GM23338 (cell line): ENCODE results near the gene PPP1R7. TPM values are rescaled to one million over a fixed set of nuclear protein-coding genes. Genes with fewer than 3 reads are reported as not detected.

ENCODE experiments used
- ATAC-seq: fragments of 200-7000 bp; cut with Tn5 transposase; 3 replicates; pipeline ENCODE4 v1.9.1; 2020
- DNase-seq: peaks from one replicate; pipeline ENCODE4 v3.0.0-alpha.2; 2015; ENCODE audit warnings: low spot score
- H2AFZ ChIP-seq: fragments of 200-600 bp; sonication (generic); 2 replicates; pipeline ENCODE4 v1.8.0; 2016; ENCODE audit warnings: antibody characterized with exemption, mild to moderate bottlenecking, moderate library complexity
- H3F3A ChIP-seq: fragments of 200-600 bp; sonication (generic); replicated peaks from 2 replicates; pipeline ENCODE4 v1.8.0; 2017; ENCODE audit warnings: antibody characterized with exemption, mixed run types, low read depth
- H3K27ac ChIP-seq: fragments of 200-600 bp; sonication (generic); 2 replicates; pipeline ENCODE4 v1.6.1; 2016; ENCODE audit warnings: low read depth
- H3K27me3 ChIP-seq: fragments of 200-600 bp; sonication (generic); 2 replicates; pipeline ENCODE4 v1.8.0; 2016; ENCODE audit warnings: mild to moderate bottlenecking, mixed run types, moderate library complexity; ENCODE audit not compliant: insufficient read depth
- H3K36me3 ChIP-seq: fragments of 200-600 bp; sonication (generic); 2 replicates; pipeline ENCODE4 v1.8.0; 2016; ENCODE audit warnings: mild to moderate bottlenecking; ENCODE audit not compliant: insufficient read depth
- H3K4me1 ChIP-seq: fragments of 200-600 bp; sonication (generic); 2 replicates; pipeline ENCODE4 v1.8.0; 2016; ENCODE audit warnings: mild to moderate bottlenecking, moderate library complexity; ENCODE audit not compliant: insufficient read depth
- H3K4me2 ChIP-seq: fragments of 200-600 bp; sonication (generic); 2 replicates; pipeline ENCODE4 v1.7.1; 2017; ENCODE audit warnings: mixed run types
- H3K4me3 ChIP-seq: fragments of 200-600 bp; sonication (generic); 2 replicates; pipeline ENCODE4 v1.6.1; 2016; ENCODE audit warnings: mixed run types
- H3K79me2 ChIP-seq: fragments of 200-600 bp; sonication (generic); replicated peaks from 2 replicates; pipeline ENCODE4 v1.8.0; 2017; ENCODE audit warnings: mild to moderate bottlenecking; ENCODE audit not compliant: insufficient read depth
- H3K9me2 ChIP-seq: fragments of 200-600 bp; sonication (generic); 2 replicates; pipeline ENCODE4 v1.8.0; 2017; ENCODE audit not compliant: insufficient read depth
- H4K20me1 ChIP-seq: fragments of 200-600 bp; sonication (generic); replicated peaks from 2 replicates; pipeline ENCODE4 v1.8.0; 2017; ENCODE audit warnings: mild to moderate bottlenecking; ENCODE audit not compliant: insufficient read depth
- H3K27ac Mint-ChIP-seq: 2 replicates; pipeline ENCODE4 v1.8.0; 2020; ENCODE audit warnings: inconsistent platforms, mild to moderate bottlenecking, moderate library complexity, mixed read lengths
- H3K27me3 Mint-ChIP-seq: 3 replicates; pipeline ENCODE4 v1.8.0; 2022; ENCODE audit warnings: low read depth, mild to moderate bottlenecking, moderate library complexity, mixed read lengths, inconsistent platforms; ENCODE audit not compliant: insufficient read depth, poor library complexity
- H3K36me3 Mint-ChIP-seq: 3 replicates; pipeline ENCODE4 v1.8.0; 2021; ENCODE audit warnings: low read depth, mild to moderate bottlenecking, inconsistent platforms, moderate library complexity, mixed read lengths
- H3K4me1 Mint-ChIP-seq: 3 replicates; pipeline ENCODE4 v1.8.0; 2020; ENCODE audit warnings: mild to moderate bottlenecking, inconsistent platforms, mixed read lengths
- H3K4me3 Mint-ChIP-seq: 3 replicates; pipeline ENCODE4 v1.8.0; 2021; ENCODE audit warnings: moderate library complexity, mild to moderate bottlenecking, inconsistent platforms, mixed read lengths
- H3K9me3 Mint-ChIP-seq: 3 replicates; pipeline ENCODE4 v1.8.0; 2020; ENCODE audit warnings: moderate library complexity, mild to moderate bottlenecking, inconsistent platforms, mixed read lengths
- CREB1 ChIP-seq: fragments of 250-450 bp; sonication (Bioruptor Pico); IDR thresholded peaks from 2 replicates; pipeline ENCODE4 v1.5.0; 2020; ENCODE audit warnings: low read depth, mild to moderate bottlenecking, moderate library complexity
- ETS1 ChIP-seq: IDR thresholded peaks from 2 replicates; pipeline ENCODE4 v1.6.1; 2016; ENCODE audit warnings: antibody characterized with exemption
- ZNF114 ChIP-seq: fragments of 250-450 bp; sonication (Bioruptor Pico); IDR thresholded peaks from 2 replicates; pipeline ENCODE4 v1.5.0; 2020; ENCODE audit warnings: mild to moderate bottlenecking, moderate library complexity
- ZNF462 ChIP-seq: fragments of 250-450 bp; sonication (Bioruptor Pico); IDR thresholded peaks from 2 replicates; pipeline ENCODE4 v1.5.0; 2020; ENCODE audit warnings: mild to moderate bottlenecking, moderate library complexity
- polyA plus RNA-seq: library from polyadenylated mRNA; unstranded; fragments of >200 nt; fragmentation: Nextera tagmentation; extraction: Ambion mirVana; gene quantifications from 2 replicates; pipeline ENCODE4 v1.2.1, GENCODE V29; 2016
- total RNA-seq: library from RNA; depleted of rRNA; stranded (reverse); fragments of >200 nt; shearing (Covaris generic); gene quantifications from 2 replicates; pipeline ENCODE4 v1.2.3, GENCODE V29; 2014

PPP1R7 gene
- total and polyA plus RNA-seq, 2 experiments from 2014 or later: 48.2 to 94.3 TPM

- H3K36me3 Mint-ChIP-seq: peaks cover 16% of the 10 kb centered on the region; the same call in 2 of the 3 replicates
- H3F3A ChIP-seq: no peaks in the 10 kb centered on the region
- no peak overlapping the region for H2AFZ ChIP-seq
- no peak overlapping the region for H3K27ac ChIP-seq
- no peak overlapping the region for H3K4me2 ChIP-seq
- ATAC-seq (no peak), DNase-seq (no peak)
- no peaks in the 10 kb centered on the region for H3K27me3 ChIP-seq
- no peak overlapping the region for H3K27ac Mint-ChIP-seq
- no peaks in the 10 kb centered on the region for H3K79me2 ChIP-seq
- H3K4me3 ChIP-seq: no peak overlapping the region
- no peaks in the 10 kb centered on the region for H3K4me1 ChIP-seq
- TF ChIP-seq ZNF114 (CRISPR knock-in tag) (no peak), ZNF462 (CRISPR knock-in tag) (no peak), CREB1 (CRISPR knock-in tag) (no peak)
- no peaks in the 10 kb centered on the region for H4K20me1 ChIP-seq
- no peak overlapping the region; the same call in 2 of the 3 replicates for H3K4me3 Mint-ChIP-seq
- no peaks in the 10 kb centered on the region for H3K4me1 Mint-ChIP-seq
- peaks cover 2% of the 10 kb centered on the region for H3K27me3 Mint-ChIP-seq
- H3K9me3 Mint-ChIP-seq: no peaks in the 10 kb centered on the region; the same call in 2 of the 3 replicates
- no peaks in the 10 kb centered on the region for H3K9me2 ChIP-seq
- H3K36me3 ChIP-seq: no peaks in the 10 kb centered on the region
Observed at GRCh38 chr2:241110089-241110606, 40.1 kb upstream of the PPP1R7 start.

- DNase-seq: no peak
- no peak for TF ChIP-seq ETS1
Observed at GRCh38 chr2:241110607-241111439, 39.4 kb upstream of the PPP1R7 start.

More at GRCh38 chr2:241110607-241111439, 39.4 kb upstream of the PPP1R7 start:
- H3K9me3 Mint-ChIP-seq: no peaks in the 10 kb centered on the region; the same call in 2 of the 3 replicates
- no peak overlapping the region for H3K4me2 ChIP-seq
- H2AFZ ChIP-seq: no peak overlapping the region
- H3K36me3 ChIP-seq: no peaks in the 10 kb centered on the region
- no peak overlapping the region for H3K4me3 ChIP-seq
- H3K4me1 ChIP-seq: no peaks in the 10 kb centered on the region
- H3K36me3 Mint-ChIP-seq: peaks cover 18% of the 10 kb centered on the region; the same call in 2 of the 3 replicates
- H3K27ac Mint-ChIP-seq: no peak overlapping the region
- no peaks in the 10 kb centered on the region for H4K20me1 ChIP-seq
- no peaks in the 10 kb centered on the region for H3K9me2 ChIP-seq
- no peak for ATAC-seq
- no peaks in the 10 kb centered on the region for H3F3A ChIP-seq
- H3K27me3 Mint-ChIP-seq: peaks cover 2% of the 10 kb centered on the region
- H3K4me1 Mint-ChIP-seq: no peaks in the 10 kb centered on the region
- H3K27ac ChIP-seq: no peak overlapping the region
- H3K27me3 ChIP-seq: no peaks in the 10 kb centered on the region
- no peaks in the 10 kb centered on the region for H3K79me2 ChIP-seq
- H3K4me3 Mint-ChIP-seq: no peak overlapping the region
